Hypothalamus (tissue), 51 donors: ENCODE results near the gene OGFOD1.

Source experiments
- DNase-seq, 51 donors: peaks; one replicate each; lab custom pipeline; 2025; lab: John Stamatoyannopoulos, UW

The OGFOD1 gene

DNA sequence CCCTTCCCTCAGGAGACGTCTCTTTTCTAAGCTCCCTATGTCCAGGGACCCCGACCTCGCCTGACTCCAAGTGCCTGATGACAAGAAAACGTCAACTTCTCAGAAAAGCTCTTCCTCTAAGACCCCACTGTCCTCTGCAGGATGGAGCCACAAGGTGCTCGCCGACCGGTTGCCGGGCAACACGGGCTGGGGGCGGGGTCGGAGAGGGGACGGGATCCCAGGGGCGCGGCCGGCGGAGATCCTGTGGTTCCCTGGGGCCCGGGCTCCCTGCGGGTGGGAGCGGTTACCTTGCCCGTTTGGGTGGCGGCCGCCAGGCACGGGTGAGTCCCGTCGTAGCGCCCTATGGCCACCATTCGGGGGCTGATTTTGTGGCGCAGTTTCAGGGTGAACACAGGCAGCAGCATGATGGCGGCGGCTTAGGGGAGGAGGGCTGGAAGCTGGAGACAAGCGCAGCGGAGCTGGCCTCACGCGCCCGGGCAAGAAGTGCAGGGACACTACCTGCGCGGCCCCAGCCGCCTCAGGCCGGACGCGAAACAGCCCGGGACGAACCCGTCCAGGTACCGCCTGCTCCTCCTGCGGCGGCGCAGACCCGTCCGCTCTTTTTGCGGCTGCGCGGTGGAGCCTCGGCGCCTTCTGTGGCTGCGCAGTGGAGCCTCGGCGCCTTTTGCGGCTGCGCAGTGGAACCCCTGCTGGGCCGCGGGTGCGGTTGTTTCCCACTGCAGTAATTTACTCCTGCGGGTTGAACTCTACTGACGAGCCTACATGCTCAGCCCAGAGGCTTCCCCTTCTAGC, 68.3 kb downstream of the OGFOD1 start, which contains the start of gene BBS2:
Gene BBS2 (minus strand): TSS at position 566 of the 792 bp plus-strand sequence. CDS start 162 bp downstream, at position 404.
- peak; percentile 58 to 97 (median 84) for DNase-seq

DNA sequence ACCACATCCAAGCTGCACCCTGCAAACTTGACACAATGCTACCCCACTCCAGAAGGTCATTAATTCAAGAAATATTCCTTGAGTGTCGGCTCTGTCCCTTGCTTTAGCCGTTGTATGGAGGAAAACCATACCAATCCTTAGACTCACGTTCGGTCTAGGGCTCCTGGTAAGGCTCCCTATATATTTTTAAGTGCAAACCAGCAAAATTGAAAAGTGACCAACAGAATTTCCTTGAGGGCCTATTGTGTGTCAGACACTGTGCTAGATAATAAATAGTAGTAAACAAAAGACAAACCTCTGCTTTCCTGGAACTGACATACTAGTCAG, 68.9 kb downstream of the OGFOD1 start:
- DNase-seq = no peak

DNA sequence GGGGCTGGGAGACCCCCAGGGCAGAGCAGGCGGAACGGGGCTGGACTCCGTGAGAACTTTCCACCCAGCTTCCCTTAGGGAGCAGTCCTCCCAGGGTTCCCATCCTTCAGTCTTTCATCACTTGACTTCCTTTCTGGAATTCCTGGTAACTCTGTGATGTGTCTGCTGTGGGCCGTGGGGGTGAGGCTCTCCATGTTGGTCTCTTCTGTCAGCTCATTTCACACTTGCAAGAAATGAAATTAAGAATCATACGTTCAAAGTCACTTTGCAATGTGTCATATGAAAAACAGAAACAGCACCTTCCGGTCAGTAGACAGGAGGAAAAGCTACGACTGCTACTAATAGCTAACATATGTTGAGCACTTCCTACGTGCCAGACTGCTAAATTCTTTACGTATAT, 73.9 kb downstream of the OGFOD1 start:
- no peak for DNase-seq
